ENCODE measurements around the gene KRTAP5-1.
"Not testable (repeated sequence)": the region's sequence is repeated elsewhere in the genome, so short reads cannot be mapped to it uniquely, and the experiment has no call there.

The KRTAP5-1 gene

DNA sequence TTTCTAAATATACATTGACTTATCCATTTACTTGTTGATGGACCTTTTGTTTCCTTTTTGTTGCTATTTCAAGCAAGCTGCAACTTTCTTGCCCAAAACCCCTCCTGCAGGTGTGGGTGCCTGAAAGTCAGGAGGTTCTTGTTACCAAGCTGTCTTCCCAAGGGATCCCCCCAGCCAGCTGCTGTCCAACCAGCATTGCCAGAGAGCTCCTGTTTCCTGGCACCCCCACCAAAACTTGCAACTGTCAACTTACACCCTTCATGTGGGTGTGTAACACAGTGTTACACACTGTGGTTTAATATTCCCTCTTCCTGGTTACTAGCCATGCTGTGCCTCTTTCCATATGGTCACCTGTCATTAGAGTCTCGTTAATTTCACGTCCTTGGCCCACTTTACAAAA lies 1.6 kb upstream of the KRTAP5-1 start:
- Histone ChIP-seq H3K27me3 (no peaks in the 10 kb centered on the region), H3K4me3 (ENCODE audit: low read depth, low read length) (no peak overlapping the region), H3K4me1 (no peaks in the 10 kb centered on the region), H3K36me3 (no peaks in the 10 kb centered on the region), H3K9me3 (no peaks in the 10 kb centered on the region)
- DNase-seq: no peak
- TF ChIP-seq, protein P1, sequence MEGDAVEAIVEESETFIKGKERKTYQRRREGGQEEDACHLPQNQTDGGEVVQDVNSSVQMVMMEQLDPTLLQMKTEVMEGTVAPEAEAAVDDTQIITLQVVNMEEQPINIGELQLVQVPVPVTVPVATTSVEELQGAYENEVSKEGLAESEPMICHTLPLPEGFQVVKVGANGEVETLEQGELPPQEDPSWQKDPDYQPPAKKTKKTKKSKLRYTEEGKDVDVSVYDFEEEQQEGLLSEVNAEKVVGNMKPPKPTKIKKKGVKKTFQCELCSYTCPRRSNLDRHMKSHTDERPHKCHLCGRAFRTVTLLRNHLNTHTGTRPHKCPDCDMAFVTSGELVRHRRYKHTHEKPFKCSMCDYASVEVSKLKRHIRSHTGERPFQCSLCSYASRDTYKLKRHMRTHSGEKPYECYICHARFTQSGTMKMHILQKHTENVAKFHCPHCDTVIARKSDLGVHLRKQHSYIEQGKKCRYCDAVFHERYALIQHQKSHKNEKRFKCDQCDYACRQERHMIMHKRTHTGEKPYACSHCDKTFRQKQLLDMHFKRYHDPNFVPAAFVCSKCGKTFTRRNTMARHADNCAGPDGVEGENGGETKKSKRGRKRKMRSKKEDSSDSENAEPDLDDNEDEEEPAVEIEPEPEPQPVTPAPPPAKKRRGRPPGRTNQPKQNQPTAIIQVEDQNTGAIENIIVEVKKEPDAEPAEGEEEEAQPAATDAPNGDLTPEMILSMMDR (IDR thresholded peaks at IDR 0.05; ENCODE audit: low read depth, low read length): no peak

DNA sequence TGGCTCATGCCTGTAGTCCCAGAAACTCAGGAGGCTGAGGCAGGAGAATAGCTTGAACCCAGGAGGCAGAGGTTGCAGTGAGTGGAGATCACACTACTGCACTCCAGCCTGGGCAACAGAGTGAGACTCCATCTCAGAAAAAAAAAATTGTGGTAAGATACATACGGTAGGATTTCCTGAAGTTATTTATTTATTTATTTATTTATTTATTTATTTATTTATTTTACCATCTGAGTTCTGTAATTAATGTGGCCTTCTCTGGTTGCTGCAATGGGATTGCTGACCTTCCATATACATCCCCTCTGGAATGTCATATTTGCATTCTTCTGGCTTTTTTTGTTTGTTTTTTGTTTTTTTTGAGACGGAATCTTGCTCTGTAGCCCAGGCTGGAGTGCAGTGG lies 2.2 kb downstream of the KRTAP5-1 start:
- H3K4me1 ChIP-seq; DNase-seq; H3K36me3 ChIP-seq; H3K9me3 ChIP-seq; H3K4me3 ChIP-seq (ENCODE audit: low read depth, low read length); H3K27me3 ChIP-seq: not testable (repeated sequence)

DNA sequence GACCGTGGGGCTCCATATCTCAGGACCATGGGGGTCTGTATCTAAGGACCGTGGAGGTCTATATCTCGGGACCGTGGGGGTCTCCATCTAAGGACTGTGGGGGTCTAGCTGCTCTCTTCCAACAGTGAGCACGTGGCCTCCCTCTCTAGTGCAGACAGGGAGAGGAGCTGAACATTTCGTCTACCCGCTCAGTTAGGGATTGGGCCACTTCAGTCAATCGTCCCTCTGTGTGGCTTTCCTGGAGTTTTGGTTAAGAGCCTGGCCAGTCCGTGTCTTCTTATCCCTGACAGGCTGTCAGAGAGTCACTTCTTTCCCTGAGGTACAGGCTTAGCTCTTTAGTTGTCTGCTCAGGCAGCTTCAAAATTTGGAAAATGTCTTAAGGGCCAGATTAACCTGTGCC lies 3.1 kb downstream of the KRTAP5-1 start:
- Histone ChIP-seq H3K4me3 (ENCODE audit: low read depth, low read length) (no peak overlapping the region), H3K9me3 (no peaks in the 10 kb centered on the region), H3K27me3 (no peaks in the 10 kb centered on the region), H3K36me3 (no peaks in the 10 kb centered on the region), H3K4me1 (no peaks in the 10 kb centered on the region)
- DNase-seq: no peak
- TF ChIP-seq, protein P1 (IDR thresholded peaks at IDR 0.05; ENCODE audit: low read depth, low read length): no peak

DNA sequence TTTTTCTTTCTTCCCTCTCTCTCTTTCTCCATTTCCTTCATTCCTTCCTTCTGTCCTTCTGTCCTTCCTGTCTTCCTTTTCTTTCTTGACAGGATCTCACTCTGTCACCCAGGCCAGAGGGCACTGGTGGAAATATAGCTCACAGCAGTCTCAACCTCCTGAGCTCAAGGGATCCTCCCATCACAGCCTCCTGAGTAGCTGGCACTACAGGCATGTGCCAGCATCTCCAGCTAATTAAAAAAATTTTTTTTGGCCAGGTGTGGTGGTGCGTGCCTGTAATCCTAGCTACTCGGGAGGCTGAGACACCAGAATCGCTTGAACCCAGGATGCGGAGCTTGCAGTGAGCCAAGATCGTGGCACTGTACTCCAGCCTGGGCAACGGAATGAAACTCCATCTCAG lies 8.3 kb downstream of the KRTAP5-1 start:
- TF ChIP-seq, protein P1 (IDR thresholded peaks at IDR 0.05; ENCODE audit: low read depth, low read length): no peak
- Histone ChIP-seq H3K9me3 (no peaks in the 10 kb centered on the region), H3K4me3 (ENCODE audit: low read depth, low read length) (no peak overlapping the region), H3K4me1 (no peaks in the 10 kb centered on the region), H3K36me3 (no peaks in the 10 kb centered on the region), H3K27me3 (peaks cover 27% of the 10 kb centered on the region)
- no peak for DNase-seq

DNA sequence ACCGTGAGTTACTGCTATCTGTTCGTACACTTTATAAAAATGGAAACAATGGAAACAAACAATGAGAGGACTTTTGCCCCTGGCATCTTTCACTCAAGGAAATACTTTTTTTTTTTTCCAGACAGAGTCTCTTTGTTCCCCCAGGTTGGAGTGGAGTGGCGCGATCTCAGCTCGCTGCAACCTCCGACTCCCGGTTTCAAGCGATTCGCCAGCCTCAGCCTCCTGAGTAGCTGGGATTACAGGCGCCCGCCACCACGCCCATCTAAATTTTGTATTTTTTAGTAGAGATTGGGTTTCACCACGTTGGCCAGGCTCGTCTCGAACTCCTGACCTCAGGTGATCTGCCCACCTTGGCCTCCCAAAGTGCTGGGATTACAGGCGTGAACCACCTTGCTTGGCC lies 9.3 kb downstream of the KRTAP5-1 start:
- peaks cover 27% of the 10 kb centered on the region for H3K27me3 ChIP-seq
- DNase-seq; H3K9me3 ChIP-seq; H3K4me1 ChIP-seq; H3K36me3 ChIP-seq; H3K4me3 ChIP-seq (ENCODE audit: low read depth, low read length): not testable (repeated sequence)

DNA sequence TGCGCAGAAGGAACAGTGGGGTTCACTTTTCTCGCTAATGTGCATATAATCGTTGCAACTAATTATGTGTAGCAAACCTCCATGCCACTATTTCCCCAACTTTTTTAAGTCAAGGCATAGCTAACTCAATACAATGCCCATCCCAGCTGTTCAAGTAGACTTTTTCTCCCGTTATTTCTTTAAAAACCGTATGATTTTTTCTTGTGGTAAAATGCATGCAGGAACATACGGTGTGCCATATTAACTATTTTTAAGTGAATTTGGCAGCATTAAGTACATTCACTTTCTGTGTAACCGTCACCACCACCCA lies 10.2 kb downstream of the KRTAP5-1 start:
- TF ChIP-seq, protein P1 (IDR thresholded peaks at IDR 0.05; ENCODE audit: low read depth, low read length): no peak
- Histone ChIP-seq H3K36me3 (no peaks in the 10 kb centered on the region), H3K9me3 (no peaks in the 10 kb centered on the region), H3K4me3 (ENCODE audit: low read depth, low read length) (no peak overlapping the region), H3K4me1 (peaks cover 3% of the 10 kb centered on the region; the same call in 1 of the 2 replicates), H3K27me3 (peaks cover 27% of the 10 kb centered on the region)
- DNase-seq: no peak

DNA sequence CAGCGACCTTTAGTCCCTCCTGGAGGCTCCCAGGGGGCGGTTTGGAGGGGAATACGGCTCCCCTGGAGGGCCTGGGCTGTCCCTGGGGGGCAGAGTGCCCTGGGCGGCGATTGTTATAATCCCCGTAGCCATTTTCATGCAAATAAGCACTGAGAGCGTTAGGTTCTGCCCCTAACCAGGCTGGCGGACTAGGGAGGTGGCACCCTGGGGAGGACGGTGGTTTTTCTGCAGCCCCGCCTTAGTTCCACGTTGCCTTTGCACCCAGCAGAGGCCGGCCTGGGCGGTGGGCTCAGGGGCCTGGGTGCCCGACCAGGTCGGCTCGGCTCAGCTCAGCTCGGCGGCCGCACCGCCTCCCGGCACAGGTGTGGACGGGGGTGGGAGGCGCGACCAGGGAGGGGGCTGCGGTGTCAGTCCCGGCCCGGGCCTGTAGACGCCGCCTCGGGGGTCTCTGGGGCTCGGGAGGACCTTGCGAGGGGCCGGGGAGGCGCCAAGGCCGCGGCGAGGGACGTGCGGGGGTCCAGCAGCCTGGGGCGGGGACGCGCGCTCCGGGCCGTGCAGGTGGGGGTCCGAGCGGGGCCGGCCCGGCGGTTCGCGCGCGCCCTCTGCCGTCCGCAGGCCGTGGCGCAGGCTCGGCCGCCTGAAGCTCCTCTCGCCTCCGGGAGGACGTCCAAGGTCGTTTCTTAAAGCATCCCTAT lies 10.7 kb downstream of the KRTAP5-1 start:
- H3K9me3 ChIP-seq: no peaks in the 10 kb centered on the region
- TF ChIP-seq, protein P1 (IDR thresholded peaks at IDR 0.05; ENCODE audit: low read depth, low read length): peak; percentile 48
- DNase-seq: peak; percentile 44
- peaks cover 3% of the 10 kb centered on the region; the same call in 1 of the 2 replicates for H3K4me1 ChIP-seq
- H3K4me3 ChIP-seq (ENCODE audit: low read depth, low read length): no peak overlapping the region
- H3K36me3 ChIP-seq: no peaks in the 10 kb centered on the region
- peaks cover 27% of the 10 kb centered on the region for H3K27me3 ChIP-seq
